Spleen (tissue), 11 donors: ENCODE data around the gene PROX1. TPM values are rescaled to one million over a fixed set of nuclear protein-coding genes. Genes with fewer than 3 reads are reported as not detected.
A peak's percentile ranks its signal among the peaks of the same experiment; 100 is the strongest.

Experiments used
- DNase-seq: peaks from one replicate; pipeline ENCODE4 v3.0.0-alpha.2; 2020
- H3K27ac ChIP-seq, 8 donors: fragments of 200-600 bp; sonication (generic) in 7 of 8; 1 replicate in 4 of 8; 2 replicates in 4 of 8; pipeline versions ENCODE4 v1.5.0 to v1.8.0; 2016 to 2021; ENCODE audit warnings: inconsistent platforms in 4 of 8, mild to moderate bottlenecking in 4 of 8, moderate library complexity in 1 of 8
- H3K27me3 ChIP-seq, 7 donors: fragments of 200-600 bp; sonication (generic) in 6 of 7; replicated peaks in 1 of 7; 1 replicate in 4 of 7; 2 replicates in 3 of 7; pipeline versions ENCODE4 v1.5.0 to v1.8.0; 2016 to 2021; ENCODE audit warnings: inconsistent platforms in 3 of 7, mild to moderate bottlenecking in 1 of 7
- H3K36me3 ChIP-seq, 6 donors: fragments of 200-600 bp; sonication (generic) in 5 of 6; 1 replicate in 4 of 6; 2 replicates in 2 of 6; pipeline versions ENCODE4 v1.5.0 to v1.8.0; 2016 to 2021; ENCODE audit warnings: inconsistent platforms in 2 of 6
- H3K4me1 ChIP-seq, 6 donors: fragments of 200-600 bp; sonication (generic) in 5 of 6; 1 replicate in 3 of 6; 2 replicates in 3 of 6; pipeline versions ENCODE4 v1.5.0 to v1.8.0; 2016 to 2021; ENCODE audit warnings: inconsistent platforms in 3 of 6
- H3K4me3 ChIP-seq, 8 donors: fragments of 200-600 bp; sonication (generic) in 7 of 8; 1 replicate in 4 of 8; 2 replicates in 4 of 8; pipeline versions ENCODE4 v1.5.0 to v1.8.0; 2016 to 2021; ENCODE audit warnings: inconsistent platforms in 4 of 8, mild to moderate bottlenecking in 4 of 8, moderate library complexity in 2 of 8
- H3K9me3 ChIP-seq, 8 donors: fragments of 200-600 bp; sonication (generic) in 7 of 8; 1 replicate in 4 of 8; 2 replicates in 4 of 8; pipeline versions ENCODE4 v1.5.0 to v1.8.0; 2016 to 2021; ENCODE audit warnings: inconsistent platforms in 4 of 8
- CTCF ChIP-seq, 11 experiments: fragments of 200-600 bp in 7 of 11; fragments of 450-650 bp in 4 of 11; sonication (generic) in 4 of 11; IDR thresholded peaks in 8 of 11; conservative IDR thresholded peaks in 3 of 11; 1 replicate in 7 of 11; 2 replicates in 4 of 11; pipeline versions ENCODE4 v1.4.0 to v1.8.0; 2016 to 2021; ENCODE audit warnings: antibody characterized with exemption in 11 of 11, inconsistent platforms in 4 of 11, mild to moderate bottlenecking in 1 of 11
- POLR2A ChIP-seq, 3 donors: fragments of 450-650 bp; IDR thresholded peaks; one replicate each; pipeline ENCODE4 v1.5.1; 2017; ENCODE audit warnings: antibody characterized with exemption in 3 of 3, mild to moderate bottlenecking in 1 of 3
- POLR2AphosphoS5 ChIP-seq, 3 donors: sonication (generic); formaldehyde crosslinking; IDR thresholded peaks; one replicate each; pipeline ENCODE4 v1.5.1; 2017; ENCODE audit warnings: antibody characterized with exemption in 3 of 3
- WGBS, 5 donors: extraction: QIAGEN DNeasy Blood & Tissue Kit in 3 of 5; methylation state at CpG; one replicate each; pipeline versions ENCODE4 v1.1.5 to v1.1.7; 2013 to 2018; 5-methylcytosine and 5-hydroxymethylcytosine counted together
- intact Hi-C: fragments of 100-400 bp; cut with DNase I; formaldehyde crosslinking; loops from one replicate; pipeline ENCODE4 v1.15.0; 2023; ENCODE audit warnings: low total_unique reads
- polyA plus RNA-seq, 3 donors: library from polyadenylated mRNA; stranded (reverse); fragments of 200-250 nt; gene quantifications; one replicate each; pipeline ENCODE4 v1.2.1, GENCODE V29; 2013
- total RNA-seq, 7 donors: library from RNA; depleted of rRNA in 3 of 7; stranded (reverse); fragments of >200 nt in 3 of 7; fragmentation: NEBNext Ultra II Directional in 4 of 7; extraction: Animal tissue kit (Norgen Biotek cat#: 25700) in 4 of 7; gene quantifications; one replicate each; pipeline versions ENCODE4 v1.1.0 to v1.2.1, GENCODE V29; 2016 to 2021
- donor health status: healthy with polysubstance abuse.
- donor health status: DM: no; HTN: no; CAD: no; lungs with moderate emphysema.
- donor health status: DM: no; HTN: no; CAD: no.
- donor health status: Bipolar disorder and iron deficiency.
- donor health status: healthy.
- donor health status: DM: no; HTN: no; CAD: no.
- donor health status: DM: yes; HTN: yes; CAD: no.

Gene PROX1
- total and polyA plus RNA-seq, 10 donors: 0.70 to 114 (median 41.7) TPM

GRCh38 chr1:214071469-214071868, 83.7 kb downstream of the PROX1 start:
- 67 to 100% (median 88%) methylated on average over 1 of the region's 1 CpG for WGBS, 5 donors
- DNase-seq: no peak
- peaks cover 0 to 4% (median 0%) of the 10 kb centered on the region in 7 donors for H3K27me3 ChIP-seq
- TF ChIP-seq CTCF (IDR thresholded peaks at IDR 0.05 in 8 of 11, conservative IDR thresholded peaks at IDR 0.05 in 3 of 11) (no peak), POLR2AphosphoS5 (IDR thresholded peaks at IDR 0.05) (no peak), POLR2A (IDR thresholded peaks at IDR 0.05) (no peak)
- no peak overlapping the region for H3K4me3 ChIP-seq
- no peaks in the 10 kb centered on the region for H3K9me3 ChIP-seq
- no peak overlapping the region for H3K27ac ChIP-seq
- no peaks in the 10 kb centered on the region for H3K4me1 ChIP-seq
- intact Hi-C loops: no loop called here
- H3K36me3 ChIP-seq: no peaks in the 10 kb centered on the region

GRCh38 chr1:214072426-214073157, 84.8 kb downstream of the PROX1 start:
- H3K4me3 ChIP-seq: no peak overlapping the region
- H3K9me3 ChIP-seq: no peaks in the 10 kb centered on the region
- intact Hi-C loops: no loop called here
- no peak for DNase-seq
- no peak for TF ChIP-seq POLR2AphosphoS5 (IDR thresholded peaks at IDR 0.05)
- no peak for TF ChIP-seq POLR2A (IDR thresholded peaks at IDR 0.05)
- no peak for TF ChIP-seq CTCF (IDR thresholded peaks at IDR 0.05 in 8 of 11, conservative IDR thresholded peaks at IDR 0.05 in 3 of 11)
- 70 to 83% (median 76%) methylated on average over 10 of the region's 10 CpGs for WGBS, 5 donors
- peaks cover 0 to 4% (median 0%) of the 10 kb centered on the region in 7 donors for H3K27me3 ChIP-seq
- no peaks in the 10 kb centered on the region for H3K4me1 ChIP-seq
- H3K27ac ChIP-seq: no peak overlapping the region
- no peaks in the 10 kb centered on the region for H3K36me3 ChIP-seq

GRCh38 chr1:214074477-214074876, 86.7 kb downstream of the PROX1 start:
- H3K4me3 ChIP-seq: no peak overlapping the region
- no peaks in the 10 kb centered on the region for H3K36me3 ChIP-seq
- H3K27me3 ChIP-seq: peaks cover 0 to 4% (median 0%) of the 10 kb centered on the region in 7 donors
- no peaks in the 10 kb centered on the region for H3K9me3 ChIP-seq
- H3K4me1 ChIP-seq: no peaks in the 10 kb centered on the region
- WGBS, 5 donors: 58 to 72% (median 70%) methylated on average over 1 of the region's 1 CpG
- H3K27ac ChIP-seq: peak overlapping the region in 2 of 8 donors; percentile 6 to 37
- TF ChIP-seq POLR2A (IDR thresholded peaks at IDR 0.05) (no peak), CTCF (IDR thresholded peaks at IDR 0.05 in 8 of 11, conservative IDR thresholded peaks at IDR 0.05 in 3 of 11) (no peak), POLR2AphosphoS5 (IDR thresholded peaks at IDR 0.05) (no peak)
- intact Hi-C loops: no loop called here
- no peak for DNase-seq

- H3K27ac ChIP-seq: peak overlapping the region in 4 of 8 donors; percentile 13 to 69 (median 33)
- H3K27me3 ChIP-seq: peaks cover 0 to 4% (median 0%) of the 10 kb centered on the region in 7 donors
- H3K4me3 ChIP-seq: no peak overlapping the region
- no peaks in the 10 kb centered on the region for H3K9me3 ChIP-seq
- intact Hi-C loops: no loop called here
- WGBS, 5 donors: 62 to 72% (median 68%) methylated on average over 5 of the region's 5 CpGs
- H3K36me3 ChIP-seq: no peaks in the 10 kb centered on the region
- TF ChIP-seq POLR2A (IDR thresholded peaks at IDR 0.05) (no peak), CTCF (IDR thresholded peaks at IDR 0.05 in 8 of 11, conservative IDR thresholded peaks at IDR 0.05 in 3 of 11) (no peak), POLR2AphosphoS5 (IDR thresholded peaks at IDR 0.05) (no peak)
- no peaks in the 10 kb centered on the region for H3K4me1 ChIP-seq
- no peak for DNase-seq
Measured at GRCh38 chr1:214075305-214075998, 87.7 kb downstream of the PROX1 start.
